Cardiac muscle cell (in vitro differentiated cells and primary cell): ENCODE results near the gene DHRS1. TPM values are rescaled to one million over a fixed set of nuclear protein-coding genes. Genes with fewer than 3 reads are reported as not detected.

Experiments used
- DNase-seq, 2 donors: peaks; one replicate each; pipeline versions ENCODE4 v3.0.0 to v3.0.0-alpha.2; 2010 to 2017; ENCODE audit warnings: low read depth in 1 of 2, low spot score in 1 of 2
- H3K27ac ChIP-seq: fragments of 200-600 bp; sonication (generic); 2 replicates; pipeline ENCODE4 v1.5.1; 2016
- H3K27me3 ChIP-seq: fragments of 200-600 bp; sonication (generic); 2 replicates; pipeline ENCODE4 v1.6.0; 2016; ENCODE audit warnings: control low read depth
- H3K36me3 ChIP-seq: fragments of 200-600 bp; sonication (generic); 2 replicates; pipeline ENCODE4 v1.5.1; 2016; ENCODE audit warnings: control low read depth
- H3K4me1 ChIP-seq: fragments of 200-600 bp; sonication (generic); 2 replicates; pipeline ENCODE4 v1.8.1; 2017; ENCODE audit warnings: low read depth, mild to moderate bottlenecking, mixed run types
- H3K4me3 ChIP-seq: fragments of 200-600 bp; sonication (generic); 2 replicates; pipeline ENCODE4 v1.5.1; 2016; ENCODE audit warnings: mild to moderate bottlenecking
- H3K9me3 ChIP-seq: fragments of 200-600 bp; sonication (generic); 2 replicates; pipeline ENCODE4 v1.5.1; 2017; ENCODE audit warnings: low read depth, mild to moderate bottlenecking, control low read depth
- polyA plus RNA-seq: library from polyadenylated mRNA; unstranded; fragments of >200 nt; fragmentation: Nextera tagmentation; extraction: Ambion mirVana; gene quantifications from 2 replicates; pipeline ENCODE4 v1.2.1, GENCODE V29; 2016
- total RNA-seq: library from RNA; depleted of rRNA; stranded (reverse); fragments of >200 nt; gene quantifications from 2 replicates; pipeline ENCODE4 v1.2.3, GENCODE V29; 2016
- TF ChIP-seq, protein P1 (sequence below): IDR thresholded peaks from 2 replicates; pipeline ENCODE4 v1.5.1; 2012; ENCODE audit warnings: low read depth, mild to moderate bottlenecking, low read length

DHRS1 gene
- total and polyA plus RNA-seq, 2 experiments from 2014 or later, result 43.2 to 58.1 TPM

DNA sequence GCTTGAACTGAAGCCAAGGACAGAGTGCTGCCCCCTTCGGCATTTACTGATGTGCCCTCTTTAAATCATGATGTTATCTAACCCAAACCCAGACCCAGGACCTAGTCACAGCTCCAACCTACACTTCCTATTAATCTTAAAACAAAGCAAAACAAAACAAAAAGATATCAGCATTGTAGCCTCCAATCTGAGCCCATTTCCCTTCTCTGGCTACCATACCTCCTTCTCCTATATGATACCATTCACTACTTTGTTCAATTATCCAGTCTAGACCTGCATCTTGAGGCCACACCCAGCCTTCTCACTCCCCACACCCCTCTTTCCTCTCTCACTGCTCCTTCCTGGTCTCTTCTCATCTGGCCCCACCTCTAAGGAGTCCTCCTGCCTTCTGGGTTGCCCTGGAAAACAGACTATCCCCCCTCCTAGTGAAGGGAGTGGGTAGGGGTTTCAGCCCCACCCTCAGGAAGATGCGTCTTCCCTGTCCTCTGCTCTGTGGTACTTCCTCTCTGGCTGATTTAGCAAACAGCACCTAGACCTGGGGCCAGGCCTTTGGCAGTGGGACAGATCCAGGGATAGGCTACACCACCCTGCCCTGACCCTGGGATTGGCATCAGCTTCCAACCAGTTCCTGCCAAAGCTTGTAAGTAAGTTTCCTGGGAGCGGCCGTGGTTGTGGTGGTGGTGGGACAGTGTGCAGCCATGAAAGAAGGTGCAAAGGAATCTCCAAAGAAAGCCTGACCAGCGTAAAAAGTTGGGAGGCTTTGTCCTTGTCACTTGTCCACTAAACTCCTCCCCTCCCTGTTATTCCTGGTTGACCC lies 15.0 kb upstream of the DHRS1 start:
- Histone ChIP-seq H3K4me3 (no peak overlapping the region), H3K27me3 (no peaks in the 10 kb centered on the region), H3K9me3 (no peaks in the 10 kb centered on the region), H3K27ac (no peak overlapping the region), H3K4me1 (no peaks in the 10 kb centered on the region), H3K36me3 (no peaks in the 10 kb centered on the region)
- DNase-seq, result no peak
- TF ChIP-seq, protein P1, sequence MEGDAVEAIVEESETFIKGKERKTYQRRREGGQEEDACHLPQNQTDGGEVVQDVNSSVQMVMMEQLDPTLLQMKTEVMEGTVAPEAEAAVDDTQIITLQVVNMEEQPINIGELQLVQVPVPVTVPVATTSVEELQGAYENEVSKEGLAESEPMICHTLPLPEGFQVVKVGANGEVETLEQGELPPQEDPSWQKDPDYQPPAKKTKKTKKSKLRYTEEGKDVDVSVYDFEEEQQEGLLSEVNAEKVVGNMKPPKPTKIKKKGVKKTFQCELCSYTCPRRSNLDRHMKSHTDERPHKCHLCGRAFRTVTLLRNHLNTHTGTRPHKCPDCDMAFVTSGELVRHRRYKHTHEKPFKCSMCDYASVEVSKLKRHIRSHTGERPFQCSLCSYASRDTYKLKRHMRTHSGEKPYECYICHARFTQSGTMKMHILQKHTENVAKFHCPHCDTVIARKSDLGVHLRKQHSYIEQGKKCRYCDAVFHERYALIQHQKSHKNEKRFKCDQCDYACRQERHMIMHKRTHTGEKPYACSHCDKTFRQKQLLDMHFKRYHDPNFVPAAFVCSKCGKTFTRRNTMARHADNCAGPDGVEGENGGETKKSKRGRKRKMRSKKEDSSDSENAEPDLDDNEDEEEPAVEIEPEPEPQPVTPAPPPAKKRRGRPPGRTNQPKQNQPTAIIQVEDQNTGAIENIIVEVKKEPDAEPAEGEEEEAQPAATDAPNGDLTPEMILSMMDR, result no peak

DNA sequence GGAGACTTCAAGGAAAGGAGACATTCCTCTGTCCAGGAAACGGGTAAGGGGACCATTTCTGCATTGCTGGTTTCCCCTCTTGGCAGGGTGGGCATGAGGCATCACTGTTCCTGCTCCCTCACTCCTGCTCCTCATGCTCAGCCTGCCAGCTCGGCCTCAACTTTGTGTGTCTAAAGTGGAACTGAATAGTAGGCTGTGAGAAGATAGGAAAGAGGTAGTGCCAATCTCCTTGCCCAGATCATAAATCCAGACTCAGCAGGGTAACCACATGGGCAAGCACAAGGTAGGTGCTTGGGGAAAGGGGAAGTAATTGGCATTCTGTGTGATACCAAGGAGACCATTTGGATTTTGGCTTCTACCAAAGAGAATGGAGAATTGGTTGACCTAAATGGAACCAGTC lies 14.3 kb upstream of the DHRS1 start:
- TF ChIP-seq, protein P1, result no peak
- no peak for DNase-seq
- no peaks in the 10 kb centered on the region for H3K36me3 ChIP-seq
- no peaks in the 10 kb centered on the region for H3K27me3 ChIP-seq
- no peaks in the 10 kb centered on the region for H3K4me1 ChIP-seq
- H3K27ac ChIP-seq, result no peak overlapping the region
- no peaks in the 10 kb centered on the region for H3K9me3 ChIP-seq
- no peak overlapping the region for H3K4me3 ChIP-seq

DNA sequence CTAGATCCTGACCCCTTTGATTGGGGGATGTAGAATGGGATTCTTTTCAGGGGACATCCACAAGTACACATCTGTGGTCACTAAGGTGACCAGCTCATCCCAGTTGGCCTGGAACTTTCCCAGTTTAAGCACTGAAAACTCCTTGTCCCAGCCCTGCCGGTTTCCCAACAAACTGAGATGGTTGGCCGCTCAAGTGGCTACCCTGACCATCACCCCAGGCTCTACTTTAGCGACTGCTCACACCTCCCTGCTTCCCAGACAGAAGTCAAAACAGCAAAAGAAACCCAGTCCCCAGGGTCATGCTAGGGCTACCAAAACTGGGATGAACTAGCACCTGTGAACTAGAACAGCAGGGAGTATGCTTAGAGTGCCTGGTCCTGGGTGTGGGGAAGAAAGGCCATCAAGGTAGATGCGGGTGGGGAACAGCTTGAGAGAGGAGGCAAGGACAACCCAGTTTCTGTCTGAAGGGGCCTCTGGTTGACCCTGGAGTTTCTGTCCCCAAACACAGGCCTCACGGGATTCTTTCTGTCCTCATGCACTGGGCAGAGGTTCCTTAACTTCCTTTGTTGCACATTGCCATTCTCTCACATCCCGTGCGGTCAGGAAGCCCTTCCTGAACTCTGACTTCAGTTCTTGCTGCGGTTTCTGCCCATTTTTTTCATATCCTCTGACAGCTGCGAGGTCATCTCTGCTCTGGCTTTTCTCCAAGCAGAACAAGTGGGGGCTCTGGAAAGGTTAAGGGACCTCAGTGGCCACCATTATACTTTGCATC lies 13.3 kb upstream of the DHRS1 start:
- Histone ChIP-seq H3K27me3 (no peaks in the 10 kb centered on the region), H3K27ac (no peak overlapping the region), H3K4me3 (no peak overlapping the region), H3K4me1 (no peaks in the 10 kb centered on the region), H3K36me3 (no peaks in the 10 kb centered on the region), H3K9me3 (no peaks in the 10 kb centered on the region)
- TF ChIP-seq, protein P1, result no peak
- peak in 1 of 2 donors; percentile 49 for DNase-seq

DNA sequence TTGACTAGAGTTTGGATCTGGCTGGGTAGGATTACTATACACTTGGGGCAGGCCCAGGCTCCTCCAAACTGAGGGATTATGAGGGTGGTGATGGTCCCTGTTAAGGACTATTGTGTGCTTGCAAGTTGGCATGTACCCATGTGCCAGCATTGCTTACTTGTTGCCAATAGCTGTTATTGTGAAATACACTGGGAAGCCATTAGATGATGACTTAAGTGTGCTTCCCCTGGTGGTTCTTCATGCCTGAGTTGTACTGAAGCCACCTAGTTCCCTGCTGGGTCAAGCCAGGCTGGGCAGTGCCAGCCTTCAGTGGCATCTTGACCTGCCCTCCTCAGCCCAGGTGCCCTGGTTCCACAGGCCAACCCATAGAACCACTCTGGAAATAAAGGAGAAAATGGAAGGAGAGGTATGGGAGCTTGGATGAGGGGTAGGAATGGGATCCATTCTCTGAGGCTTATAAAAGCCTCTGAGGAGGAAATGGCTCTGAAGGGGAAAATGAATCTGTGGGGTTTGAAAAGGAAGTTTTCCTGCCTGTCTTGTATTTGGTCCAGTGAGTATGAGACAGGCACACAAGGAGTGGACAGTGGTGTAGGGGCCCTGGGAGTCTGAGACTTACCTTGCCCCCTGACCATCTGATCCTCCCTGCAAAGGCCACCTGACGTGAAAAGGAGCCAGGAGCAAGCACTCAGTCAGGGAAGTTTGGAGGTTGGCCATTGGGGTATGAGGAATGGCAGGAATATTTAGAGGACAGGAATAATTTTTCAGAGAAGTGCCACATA lies 12.4 kb upstream of the DHRS1 start:
- Histone ChIP-seq H3K4me3 (no peak overlapping the region), H3K27ac (no peak overlapping the region), H3K9me3 (no peaks in the 10 kb centered on the region), H3K36me3 (no peaks in the 10 kb centered on the region), H3K4me1 (no peaks in the 10 kb centered on the region), H3K27me3 (no peaks in the 10 kb centered on the region)
- DNase-seq, result peak in 1 of 2 donors; percentile 23
- TF ChIP-seq, protein P1, result no peak
